GM12878 (cell line): Measurements from ENCODE around the gene SRRM5. TPM values are rescaled to one million over a fixed set of nuclear protein-coding genes. Genes with fewer than 3 reads are reported as not detected.

Source experiments
- ATF7 ChIP-seq: fragments of 450-650 bp; IDR thresholded peaks from 2 replicates; pipeline ENCODE4 v1.6.1; 2016; ENCODE audit warnings: low read depth, mild to moderate bottlenecking
- CREM ChIP-seq: IDR thresholded peaks from 2 replicates; pipeline ENCODE4 v1.6.1; 2014; ENCODE audit warnings: antibody characterized with exemption, low read depth
- CTCF ChIP-seq, 3 experiments: IDR thresholded peaks in 2 of 3; conservative IDR thresholded peaks in 1 of 3; 2 replicates each; pipeline ENCODE4 v1.5.1; 2011; ENCODE audit warnings: low read depth in 3 of 3, low read length in 3 of 3, mild to moderate bottlenecking in 3 of 3, control low read depth in 2 of 3, moderate library complexity in 2 of 3, inconsistent platforms in 1 of 3, mixed read lengths in 1 of 3; ENCODE audit not compliant: control insufficient read depth in 2 of 3, insufficient read depth in 1 of 3; ENCODE audit errors: extremely low read depth in 1 of 3
- E2F4 ChIP-seq: IDR thresholded peaks from 2 replicates; pipeline ENCODE4 v1.6.1; 2012; ENCODE audit warnings: low read depth, low read length, improper control_type of control experiment
- HDAC2 ChIP-seq: fragments of 200-600 bp; sonication (generic); IDR thresholded peaks from 2 replicates; pipeline ENCODE4 v1.6.1; 2017
- IKZF1 ChIP-seq: fragments of 450-650 bp; conservative IDR thresholded peaks from 2 replicates; pipeline ENCODE4 v1.6.1; 2017; ENCODE audit warnings: antibody characterized with exemption, mild to moderate bottlenecking
- IRF3 ChIP-seq: fragments of 450-650 bp; IDR thresholded peaks from 2 replicates; pipeline ENCODE4 v1.6.1; 2014; ENCODE audit warnings: mild to moderate bottlenecking
- JUNB ChIP-seq: IDR thresholded peaks from 2 replicates; pipeline ENCODE4 v1.6.1; 2016; ENCODE audit warnings: antibody characterized with exemption, mild to moderate bottlenecking
- MAX ChIP-seq: IDR thresholded peaks from 2 replicates; pipeline ENCODE4 v1.6.1; 2012; ENCODE audit warnings: low read depth, low read length, improper control_type of control experiment
- MXI1 ChIP-seq: fragments of 150-350 bp; IDR thresholded peaks from 2 replicates; pipeline ENCODE4 v1.6.1; 2011; ENCODE audit warnings: low read depth, mild to moderate bottlenecking, inconsistent platforms, low read length, improper control_type of control experiment
- NRF1 ChIP-seq: conservative IDR thresholded peaks from 2 replicates; pipeline ENCODE4 v1.6.1; 2011; ENCODE audit warnings: mild to moderate bottlenecking, low read depth, low read length, improper control_type of control experiment
- POLR2A ChIP-seq: IDR thresholded peaks from 2 replicates; pipeline ENCODE4 v1.6.1; 2011; ENCODE audit warnings: low read depth, mild to moderate bottlenecking, low read length
- SIN3A ChIP-seq: IDR thresholded peaks from 2 replicates; pipeline ENCODE4 v1.6.1; 2012; ENCODE audit warnings: low read depth, low read length, improper control_type of control experiment
- SIX5 ChIP-seq: IDR thresholded peaks from 2 replicates; pipeline ENCODE4 v1.6.1; 2011; ENCODE audit warnings: mild to moderate bottlenecking, low read depth, low read length, moderate library complexity; ENCODE audit not compliant: severe bottlenecking
- TCF12 ChIP-seq: IDR thresholded peaks from 2 replicates; pipeline ENCODE4 v1.6.1; 2011; ENCODE audit warnings: low read depth, mild to moderate bottlenecking, low read length
- polyA plus RNA-seq, 11 experiments: library from polyadenylated mRNA; depleted of rRNA in 4 of 11; unstranded in 6 of 11; stranded (reverse) in 5 of 11; fragments of >200 nt; fragmentation: Nextera tagmentation in 4 of 11; fragmentation: Illumina TruSeq in 1 of 11; extraction: Ambion mirVana in 4 of 11; extraction: Trizol in 1 of 11; gene quantifications; 1 replicate in 1 of 11; 2 replicates in 10 of 11; pipeline versions ENCODE4 v1.2.1 to v1.2.3, GENCODE V29; 2011 to 2016; ENCODE audit warnings: inconsistent platforms in 2 of 11, missing spikeins in 2 of 11, low read depth in 1 of 11
- total RNA-seq, 4 experiments: library from RNA; depleted of rRNA in 3 of 4; stranded (reverse); fragments of >200 nt in 3 of 4; fragmentation: Illumina TruSeq in 1 of 4; extraction: Trizol in 1 of 4; gene quantifications; 2 replicates each; pipeline versions ENCODE4 v1.2.1 to v1.2.3, GENCODE V29; 2013 to 2021

SRRM5 gene
- total and polyA plus RNA-seq, 10 of the 15 experiments (the other 5 are each of a cell fraction or from before 2014, with no cell fraction given), result 0.06 to 0.38 (median 0.24) TPM; not detected in 2

- peak; percentile 67; the same call in 1 of the 2 replicates for TF ChIP-seq SIN3A
- TF ChIP-seq JUNB, result no peak
- TF ChIP-seq MXI1, result peak; percentile 90
- TF ChIP-seq E2F4, result peak; percentile 85
- peak; percentile 91 for TF ChIP-seq NRF1
- TF ChIP-seq IKZF1, result peak; percentile 92
- no peak for TF ChIP-seq MAX
- no peak for TF ChIP-seq TCF12
- TF ChIP-seq CREM, result peak; percentile 94
- peak; percentile 56; the same call in 1 of the 2 replicates for TF ChIP-seq ATF7
- no peak for TF ChIP-seq HDAC2
- peak; percentile 14; the same call in 1 of the 2 replicates for TF ChIP-seq IRF3
- TF ChIP-seq CTCF (IDR thresholded peaks at IDR 0.05 in 2 of 3, conservative IDR thresholded peaks at IDR 0.05 in 1 of 3; ENCODE audit: control insufficient read depth in 2 of 3, extremely low read depth in 1 of 3, insufficient read depth in 1 of 3, low read depth in 3 of 3, low read length in 3 of 3), result no peak
- TF ChIP-seq POLR2A, result peak; percentile 72
- peak; percentile 40 for TF ChIP-seq SIX5
Observed at GRCh38 chr19:43575156-43575950, 36.5 kb upstream of the SRRM5 start, which contains the start of the genes PINLYP and XRCC1 (continued).
